Ectodermal cell (in vitro differentiated cells): ENCODE results near the gene HNRNPK.

Experiments used
- H3K27ac ChIP-seq: 2 replicates; pipeline ENCODE4 v1.7.0; 2013; ENCODE audit warnings: mild to moderate bottlenecking, low read depth, low read length; ENCODE audit not compliant: insufficient read depth, poor library complexity, severe bottlenecking
- H3K27me3 ChIP-seq: 2 replicates; pipeline ENCODE4 v1.7.0; 2013; ENCODE audit warnings: mild to moderate bottlenecking, low read length; ENCODE audit not compliant: insufficient read depth, control insufficient read depth, poor library complexity, severe bottlenecking
- H3K36me3 ChIP-seq: one replicate; pipeline ENCODE4 v1.7.0; 2013; ENCODE audit warnings: low read length; ENCODE audit not compliant: control insufficient read depth, insufficient read depth
- H3K4me1 ChIP-seq: one replicate; pipeline ENCODE4 v1.7.0; 2013; ENCODE audit warnings: low read length; ENCODE audit not compliant: control insufficient read depth, insufficient read depth
- H3K4me3 ChIP-seq: 2 replicates; pipeline ENCODE4 v1.7.0; 2013; ENCODE audit warnings: low read depth, low read length, control low read depth; ENCODE audit not compliant: insufficient read depth
- H3K9me3 ChIP-seq: 2 replicates; pipeline ENCODE4 v1.7.0; 2013; ENCODE audit warnings: mild to moderate bottlenecking, low read length, moderate library complexity; ENCODE audit not compliant: control insufficient read depth
- WGBS, 2 experiments: methylation state at CpG; one replicate each; pipeline ENCODE4 v1.1.7; 2013; ENCODE audit warnings: missing lambda C conversion rate in 2 of 2; 5-methylcytosine and 5-hydroxymethylcytosine counted together

HNRNPK gene

GRCh38 chr9:83936523-83936922, 43.5 kb downstream of the HNRNPK start:
- Histone ChIP-seq H3K4me1 (peaks cover 7% of the 10 kb centered on the region), H3K4me3 (no peak overlapping the region), H3K36me3 (no peaks in the 10 kb centered on the region), H3K9me3 (no peaks in the 10 kb centered on the region), H3K27ac (no peak overlapping the region), H3K27me3 (no peaks in the 10 kb centered on the region)
- WGBS, 2 experiments: 81 to 88% methylated on average over 6 of the region's 6 CpGs

GRCh38 chr9:83935276-83935935, 44.6 kb downstream of the HNRNPK start:
- Histone ChIP-seq H3K9me3 (no peaks in the 10 kb centered on the region), H3K27ac (no peak overlapping the region), H3K4me1 (peaks cover 7% of the 10 kb centered on the region), H3K4me3 (no peak overlapping the region), H3K36me3 (no peaks in the 10 kb centered on the region), H3K27me3 (no peaks in the 10 kb centered on the region)
- WGBS, 2 experiments: 76 to 84% methylated on average over 3 of the region's 3 CpGs

- H3K4me3 ChIP-seq: no peak overlapping the region
- H3K36me3 ChIP-seq: no peaks in the 10 kb centered on the region
- no peak overlapping the region for H3K27ac ChIP-seq
- 89% methylated on average over 5 of the region's 5 CpGs for WGBS, 2 experiments
- peaks cover 7% of the 10 kb centered on the region for H3K4me1 ChIP-seq
- H3K27me3 ChIP-seq: no peaks in the 10 kb centered on the region
- H3K9me3 ChIP-seq: no peaks in the 10 kb centered on the region
Measured at GRCh38 chr9:83934569-83935275, 45.3 kb downstream of the HNRNPK start.

- Histone ChIP-seq H3K36me3 (no peaks in the 10 kb centered on the region), H3K4me1 (peaks cover 7% of the 10 kb centered on the region), H3K27me3 (no peaks in the 10 kb centered on the region), H3K27ac (no peak overlapping the region), H3K9me3 (no peaks in the 10 kb centered on the region), H3K4me3 (no peak overlapping the region)
- 92 to 94% methylated on average over 3 of the region's 3 CpGs for WGBS, 2 experiments
Measured at GRCh38 chr9:83933790-83934189, 46.2 kb downstream of the HNRNPK start.

GRCh38 chr9:83932851-83933250, 47.2 kb downstream of the HNRNPK start:
- no peak overlapping the region for H3K27ac ChIP-seq
- H3K27me3 ChIP-seq: no peaks in the 10 kb centered on the region
- WGBS, 2 experiments: 92% methylated on average over 3 of the region's 5 CpGs
- H3K36me3 ChIP-seq: no peaks in the 10 kb centered on the region
- no peak overlapping the region for H3K4me3 ChIP-seq
- H3K4me1 ChIP-seq: peaks cover 7% of the 10 kb centered on the region
- no peaks in the 10 kb centered on the region for H3K9me3 ChIP-seq

GRCh38 chr9:83932011-83932410, 48.0 kb downstream of the HNRNPK start:
- Histone ChIP-seq H3K36me3 (no peaks in the 10 kb centered on the region), H3K27ac (no peak overlapping the region), H3K4me3 (no peak overlapping the region), H3K9me3 (no peaks in the 10 kb centered on the region), H3K27me3 (no peaks in the 10 kb centered on the region), H3K4me1 (peaks cover 7% of the 10 kb centered on the region)
- 63 to 100% methylated on average over 2 of the region's 2 CpGs for whole genome bisulfite sequencing, 2 experiments

- H3K4me1 ChIP-seq: peaks cover 7% of the 10 kb centered on the region
- H3K27ac ChIP-seq: no peak overlapping the region
- no peak overlapping the region for H3K4me3 ChIP-seq
- no peaks in the 10 kb centered on the region for H3K9me3 ChIP-seq
- no peaks in the 10 kb centered on the region for H3K27me3 ChIP-seq
- 94 to 95% methylated on average over 5 of the region's 5 CpGs for WGBS, 2 experiments
- H3K36me3 ChIP-seq: no peaks in the 10 kb centered on the region
Measured at GRCh38 chr9:83930881-83931280, 49.1 kb downstream of the HNRNPK start.

GRCh38 chr9:83927591-83927990, 52.4 kb downstream of the HNRNPK start:
- Histone ChIP-seq H3K27me3 (no peaks in the 10 kb centered on the region), H3K9me3 (no peaks in the 10 kb centered on the region), H3K4me3 (no peak overlapping the region), H3K27ac (no peak overlapping the region), H3K36me3 (no peaks in the 10 kb centered on the region), H3K4me1 (no peaks in the 10 kb centered on the region)
- WGBS, 2 experiments: 91 to 94% methylated on average over 1 of the region's 1 CpG

- H3K4me3 ChIP-seq: peak within 1 kb of the TSS; percentile 59
- H3K36me3 ChIP-seq: no peaks in the 10 kb centered on the region
- no peaks in the 10 kb centered on the region for H3K27me3 ChIP-seq
- H3K27ac ChIP-seq: peak within 1 kb of the TSS; percentile 98
- H3K9me3 ChIP-seq: no peaks in the 10 kb centered on the region
- H3K4me1 ChIP-seq: peaks cover 4% of the 10 kb centered on the region
- 0% methylated on average over 92 of the region's 92 CpGs for WGBS, 2 experiments
Measured at GRCh38 chr9:83920927-83921707, 58.9 kb downstream of the HNRNPK start, which contains the start of gene KIF27. TSS of gene KIF27 (minus strand) at chr9:83921432. CDS start at chr9:83915591, 5,841 bp downstream.

GRCh38 chr9:83920469-83920926, 59.5 kb downstream of the HNRNPK start:
- Histone ChIP-seq H3K4me1 (peaks cover 4% of the 10 kb centered on the region), H3K27me3 (no peaks in the 10 kb centered on the region), H3K9me3 (no peaks in the 10 kb centered on the region), H3K4me3 (peak overlapping the region; percentile 59), H3K27ac (peak overlapping the region; percentile 98), H3K36me3 (no peaks in the 10 kb centered on the region)
- WGBS, 2 experiments: 1 to 4% methylated on average over 16 of the region's 16 CpGs
